ENCODE measurements around the gene MLH1. TPM values are rescaled to one million over a fixed set of nuclear protein-coding genes. Genes with fewer than 3 reads are reported as not detected.

Gene MLH1
- total and polyA plus RNA-seq, 8 donors = 6.4 to 129 (median 24.4) TPM

GRCh38 chr3:37029516-37030163 is 36.3 kb downstream of the MLH1 start:
- Histone ChIP-seq H3K9me3 (no peaks in the 10 kb centered on the region), H3K4me1 (peaks cover 0 to 51% (median 24%) of the 10 kb centered on the region in 4 donors), H3K36me3 (peaks cover 10 to 93% (median 89%) of the 10 kb centered on the region in 4 donors), H3K27me3 (no peaks in the 10 kb centered on the region), H3K4me3 (no peak overlapping the region), H3K27ac (peak overlapping the region in 3 of 5 donors; percentile 30 to 74 (median 44))
- intact Hi-C loops (cut with DNase I; ENCODE audit: low total_unique reads) = loop anchor here (10.0 kb wide), 1 partner anchor 185 kb away; no protein-coding TSS in a partner anchor
- no peak for DNase-seq
- TF ChIP-seq CTCF (IDR thresholded peaks at IDR 0.05) (no peak), POLR2A (IDR thresholded peaks at IDR 0.05) (no peak), POLR2AphosphoS5 (IDR thresholded peaks at IDR 0.05) (no peak), EP300 (IDR thresholded peaks at IDR 0.05) (no peak)

DNA sequence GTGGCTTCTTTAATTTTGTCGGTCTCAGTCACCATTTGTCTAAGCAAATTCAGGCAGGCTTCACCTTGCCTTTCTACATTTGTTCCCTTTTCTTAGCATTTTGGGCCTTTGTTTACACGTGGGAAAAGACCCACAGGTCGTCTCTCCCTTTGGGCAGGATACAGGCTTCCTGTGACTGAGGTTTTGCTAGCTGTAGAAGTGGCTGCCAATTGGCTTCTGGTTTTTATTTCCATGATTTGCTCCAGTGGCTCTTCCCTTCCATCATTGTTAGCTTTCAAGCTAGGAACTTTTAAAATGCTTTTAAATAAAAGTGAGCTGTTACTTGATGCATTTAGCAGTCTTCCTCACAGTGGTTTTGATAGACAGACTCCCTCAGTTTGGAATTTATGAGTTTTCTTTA is 37.3 kb downstream of the MLH1 start:
- no peak for TF ChIP-seq CTCF (IDR thresholded peaks at IDR 0.05)
- no peak for TF ChIP-seq POLR2A (IDR thresholded peaks at IDR 0.05)
- no peak for TF ChIP-seq POLR2AphosphoS5 (IDR thresholded peaks at IDR 0.05)
- no peak for TF ChIP-seq EP300 (IDR thresholded peaks at IDR 0.05)
- WGBS, 5 donors = 44 to 61% (median 55%) methylated on average over 3 of the region's 3 CpGs
- Histone ChIP-seq H3K4me1 (peaks cover 0 to 51% (median 24%) of the 10 kb centered on the region in 4 donors), H3K27me3 (no peaks in the 10 kb centered on the region), H3K27ac (peak overlapping the region in 4 of 5 donors; percentile 30 to 74 (median 38)), H3K4me3 (no peak overlapping the region), H3K9me3 (peaks cover 0 to 3% (median 1%) of the 10 kb centered on the region in 4 donors), H3K36me3 (peaks cover 9 to 98% (median 93%) of the 10 kb centered on the region in 4 donors)
- DNase-seq = no peak
- intact Hi-C loops (cut with DNase I; ENCODE audit: low total_unique reads) = no loop called here

GRCh38 chr3:37031096-37031682 is 37.9 kb downstream of the MLH1 start:
- H3K4me1 ChIP-seq = peaks cover 0 to 51% (median 24%) of the 10 kb centered on the region in 4 donors
- intact Hi-C loops (cut with DNase I; ENCODE audit: low total_unique reads) = no loop called here
- WGBS, 5 donors = 72 to 88% (median 86%) methylated on average over 7 of the region's 7 CpGs
- H3K9me3 ChIP-seq = peaks cover 0 to 9% (median 6%) of the 10 kb centered on the region in 4 donors
- H3K36me3 ChIP-seq = peaks cover 6 to 98% (median 93%) of the 10 kb centered on the region in 4 donors
- H3K27me3 ChIP-seq = no peaks in the 10 kb centered on the region
- H3K27ac ChIP-seq = peak overlapping the region in 4 of 5 donors; percentile 30 to 74 (median 38)
- no peak overlapping the region for H3K4me3 ChIP-seq
- no peak for TF ChIP-seq POLR2A (IDR thresholded peaks at IDR 0.05)
- no peak for TF ChIP-seq POLR2AphosphoS5 (IDR thresholded peaks at IDR 0.05)
- TF ChIP-seq EP300 (IDR thresholded peaks at IDR 0.05) = no peak
- TF ChIP-seq CTCF (IDR thresholded peaks at IDR 0.05) = no peak
- DNase-seq = no peak

DNA sequence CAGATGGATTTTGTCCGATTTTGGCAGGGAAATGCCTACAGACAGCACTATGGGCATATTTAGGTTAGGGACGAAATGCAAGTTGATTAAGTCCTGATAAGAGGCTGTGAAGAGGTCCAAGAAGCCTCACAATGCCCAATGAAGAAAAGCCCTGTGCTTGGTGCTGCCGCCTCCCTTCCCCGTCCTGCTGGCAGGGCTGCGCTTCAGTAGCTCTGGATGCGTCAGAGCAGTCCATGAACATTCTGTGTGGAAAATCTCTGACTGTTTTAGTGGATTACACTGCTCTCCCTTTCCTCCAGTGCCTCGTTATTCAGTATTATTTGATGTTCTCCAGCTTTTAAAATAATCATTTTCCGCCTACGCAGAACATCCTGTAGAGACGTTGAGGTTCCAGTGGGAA is 39.6 kb downstream of the MLH1 start:
- TF ChIP-seq POLR2AphosphoS5 (IDR thresholded peaks at IDR 0.05) (no peak), EP300 (IDR thresholded peaks at IDR 0.05) (no peak), CTCF (IDR thresholded peaks at IDR 0.05) (no peak), POLR2A (IDR thresholded peaks at IDR 0.05) (no peak)
- WGBS, 5 donors = 78 to 88% (median 84%) methylated on average over 10 of the region's 10 CpGs
- peaks cover 5 to 94% (median 90%) of the 10 kb centered on the region in 4 donors for H3K36me3 ChIP-seq

More for the DNA sequence above, 39.6 kb downstream of the MLH1 start:
- Histone ChIP-seq H3K4me3 (no peak overlapping the region), H3K27ac (peak overlapping the region in 3 of 5 donors; percentile 19 to 60 (median 28)), H3K4me1 (peaks cover 0 to 47% (median 24%) of the 10 kb centered on the region in 4 donors), H3K27me3 (no peaks in the 10 kb centered on the region), H3K9me3 (peaks cover 0 to 15% (median 10%) of the 10 kb centered on the region in 4 donors)
- intact Hi-C loops (cut with DNase I; ENCODE audit: low total_unique reads) = no loop called here
- peak in 1 of 2 donors; percentile 45 for DNase-seq
